LNCAP (cell line): ENCODE measurements around the gene TDG.

Experiments used
- TF ChIP-seq, protein P1 (sequence below): fragments of 450-650 bp; IDR thresholded peaks from 2 replicates; pipeline ENCODE4 v1.5.1; 2017; ENCODE audit warnings: mild to moderate bottlenecking

The TDG gene

DNA sequence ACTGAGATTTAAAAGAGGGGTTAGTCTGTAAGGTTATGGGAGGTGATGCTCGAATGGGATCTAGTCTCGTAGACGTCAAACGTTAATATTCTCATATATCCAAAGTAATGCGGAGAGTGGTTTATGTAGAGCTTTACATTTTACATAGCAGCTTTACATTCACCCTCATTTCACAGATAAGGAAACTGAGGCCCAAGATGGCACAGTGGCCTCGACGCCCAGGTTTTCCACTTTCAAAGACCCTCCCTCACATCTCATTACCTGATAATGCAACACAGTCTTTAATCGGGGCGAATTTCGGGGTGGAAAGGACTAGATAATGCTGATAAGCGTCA lies 450 bp upstream of the TDG start:
- TF ChIP-seq, protein P1, sequence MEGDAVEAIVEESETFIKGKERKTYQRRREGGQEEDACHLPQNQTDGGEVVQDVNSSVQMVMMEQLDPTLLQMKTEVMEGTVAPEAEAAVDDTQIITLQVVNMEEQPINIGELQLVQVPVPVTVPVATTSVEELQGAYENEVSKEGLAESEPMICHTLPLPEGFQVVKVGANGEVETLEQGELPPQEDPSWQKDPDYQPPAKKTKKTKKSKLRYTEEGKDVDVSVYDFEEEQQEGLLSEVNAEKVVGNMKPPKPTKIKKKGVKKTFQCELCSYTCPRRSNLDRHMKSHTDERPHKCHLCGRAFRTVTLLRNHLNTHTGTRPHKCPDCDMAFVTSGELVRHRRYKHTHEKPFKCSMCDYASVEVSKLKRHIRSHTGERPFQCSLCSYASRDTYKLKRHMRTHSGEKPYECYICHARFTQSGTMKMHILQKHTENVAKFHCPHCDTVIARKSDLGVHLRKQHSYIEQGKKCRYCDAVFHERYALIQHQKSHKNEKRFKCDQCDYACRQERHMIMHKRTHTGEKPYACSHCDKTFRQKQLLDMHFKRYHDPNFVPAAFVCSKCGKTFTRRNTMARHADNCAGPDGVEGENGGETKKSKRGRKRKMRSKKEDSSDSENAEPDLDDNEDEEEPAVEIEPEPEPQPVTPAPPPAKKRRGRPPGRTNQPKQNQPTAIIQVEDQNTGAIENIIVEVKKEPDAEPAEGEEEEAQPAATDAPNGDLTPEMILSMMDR = no peak

DNA sequence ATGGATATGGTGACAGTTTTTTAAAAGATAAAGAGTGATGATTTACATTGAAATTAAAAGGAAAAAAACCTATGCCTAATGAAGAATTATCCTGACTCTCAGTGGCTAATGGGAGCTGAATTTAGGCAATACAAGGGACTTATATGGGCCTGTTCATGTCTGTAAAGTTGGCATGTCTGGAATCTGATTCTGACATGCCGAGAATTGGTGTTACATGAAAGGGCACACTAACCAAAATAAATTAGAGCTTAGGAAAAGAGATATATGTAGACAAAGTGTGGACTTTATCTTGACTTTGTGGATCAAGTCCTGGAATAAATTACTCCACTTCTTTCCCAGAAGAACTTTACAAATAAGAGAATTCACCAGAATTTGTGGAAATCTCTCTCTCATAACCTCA lies 1.1 kb downstream of the TDG start:
- TF ChIP-seq, protein P1 = no peak

DNA sequence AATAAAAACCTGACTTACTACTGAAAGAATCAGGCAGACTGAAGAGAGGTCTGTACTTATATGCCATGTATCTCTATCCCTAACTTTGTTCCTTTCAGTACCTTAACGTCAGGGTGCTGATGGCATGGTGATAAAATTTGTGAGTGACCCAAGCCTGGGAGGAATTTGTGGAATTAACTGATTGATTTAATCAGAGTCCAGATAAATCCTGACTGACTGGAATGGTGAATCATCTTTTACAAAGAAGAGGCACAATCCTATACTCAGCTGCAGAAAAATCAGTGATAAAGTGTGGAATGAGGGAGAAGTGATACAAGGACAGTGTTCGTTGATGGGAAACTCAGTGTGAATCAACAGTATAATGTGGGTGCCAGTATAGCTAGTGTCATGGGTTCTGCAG lies 3.7 kb downstream of the TDG start:
- TF ChIP-seq, protein P1 = no peak

DNA sequence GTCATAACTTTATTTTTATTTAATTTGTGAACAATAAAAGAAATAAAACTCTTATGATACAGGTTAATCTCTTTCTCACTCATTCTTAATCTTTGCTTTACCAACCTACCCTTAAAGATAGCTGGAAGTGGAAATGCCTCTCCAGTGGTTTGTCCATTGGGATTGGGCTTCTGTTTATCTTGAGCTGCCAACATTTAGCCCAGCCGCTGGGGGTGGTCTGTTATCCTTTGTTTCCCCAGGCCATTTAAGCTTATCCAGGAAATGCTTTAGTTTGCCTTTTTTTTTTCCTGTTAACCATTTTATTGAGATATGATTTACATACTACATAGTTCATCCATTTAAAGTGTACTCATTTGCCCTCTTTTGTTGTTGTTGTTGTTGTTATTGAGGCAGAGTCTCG lies 8.2 kb downstream of the TDG start:
- TF ChIP-seq, protein P1 = no peak

DNA sequence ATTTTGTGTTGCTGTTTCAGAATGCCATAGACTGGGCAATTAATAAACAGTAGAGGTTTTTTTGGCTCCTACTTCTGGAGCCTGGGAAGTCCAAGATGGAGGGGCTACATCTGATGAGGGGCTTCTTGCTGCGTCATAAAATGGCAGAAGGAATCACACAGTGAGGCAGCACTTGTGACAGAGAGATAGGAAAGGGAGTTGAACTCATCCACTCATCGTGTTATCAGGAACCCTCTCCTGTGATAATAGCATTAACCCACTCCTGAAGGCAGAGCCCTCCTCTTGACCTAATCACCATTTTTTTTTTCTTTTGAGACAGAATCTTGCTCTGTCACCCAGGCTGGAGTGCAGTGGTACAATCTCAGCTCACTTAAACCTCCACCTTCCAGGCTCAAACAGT lies 9.7 kb downstream of the TDG start:
- TF ChIP-seq, protein P1 = no peak

DNA sequence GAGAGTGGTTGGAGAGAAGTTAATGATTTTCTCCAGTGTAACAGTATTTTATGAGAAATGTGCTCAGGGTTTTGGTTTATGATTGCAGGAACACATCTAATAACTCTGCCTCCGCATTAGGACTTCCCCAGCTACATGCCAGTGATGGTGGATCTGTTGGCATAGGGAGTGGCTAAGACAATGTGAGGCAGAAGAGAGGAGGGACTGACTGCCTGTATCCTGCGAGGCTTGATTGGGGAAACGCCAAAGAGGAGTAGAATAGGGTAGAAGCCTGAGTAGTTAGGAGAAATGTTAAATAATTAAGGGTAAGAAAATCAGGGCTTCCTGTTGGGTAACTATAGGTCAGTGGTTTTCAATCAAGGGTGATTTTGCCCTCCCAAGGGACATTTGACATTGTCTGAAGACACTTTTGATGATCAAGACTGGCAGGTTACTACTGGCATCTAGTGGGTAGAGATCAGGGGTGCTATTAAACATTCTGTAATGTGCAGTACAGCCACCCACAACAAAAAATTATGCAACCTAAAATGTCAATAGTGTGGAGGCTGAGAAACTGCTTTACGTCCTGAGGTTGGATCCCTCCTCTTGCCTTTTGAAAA lies 12.8 kb downstream of the TDG start:
- TF ChIP-seq, protein P1 = no peak

DNA sequence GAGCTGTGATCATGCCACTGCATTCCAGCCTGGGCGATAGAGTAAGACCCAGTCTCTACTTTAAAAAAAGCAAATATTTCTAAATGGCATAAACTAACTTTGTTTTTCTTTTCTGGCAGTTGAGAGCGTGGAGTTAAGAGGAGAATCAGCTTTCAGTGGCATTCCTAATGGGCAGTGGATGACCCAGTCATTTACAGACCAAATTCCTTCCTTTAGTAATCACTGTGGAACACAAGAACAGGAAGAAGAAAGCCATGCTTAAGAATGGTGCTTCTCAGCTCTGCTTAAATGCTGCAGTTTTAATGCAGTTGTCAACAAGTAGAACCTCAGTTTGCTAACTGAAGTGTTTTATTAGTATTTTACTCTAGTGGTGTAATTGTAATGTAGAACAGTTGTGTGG lies 21.2 kb downstream of the TDG start:
- TF ChIP-seq, protein P1 = no peak

DNA sequence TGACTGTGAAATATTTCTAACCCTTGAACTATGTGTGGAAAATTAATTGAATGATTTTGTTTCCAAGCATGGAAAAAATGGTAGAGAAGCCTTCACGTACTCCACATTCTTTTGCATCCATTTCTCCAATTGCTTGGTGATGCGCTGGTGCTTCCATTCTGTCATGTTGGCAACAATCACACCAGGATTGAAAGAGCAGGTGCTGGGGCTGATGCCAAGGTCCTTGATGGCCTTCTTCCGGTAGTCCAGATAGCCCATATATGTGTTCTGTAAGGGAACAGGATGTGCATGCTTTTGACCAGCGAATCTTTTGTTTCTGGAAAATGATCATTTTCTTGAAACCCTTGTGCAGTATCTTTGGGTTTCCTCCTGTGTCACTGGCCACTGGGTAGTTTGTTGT lies 28.6 kb downstream of the TDG start:
- TF ChIP-seq, protein P1 = no peak
